ENCODE results near the gene PTPN3.

The PTPN3 gene

DNA sequence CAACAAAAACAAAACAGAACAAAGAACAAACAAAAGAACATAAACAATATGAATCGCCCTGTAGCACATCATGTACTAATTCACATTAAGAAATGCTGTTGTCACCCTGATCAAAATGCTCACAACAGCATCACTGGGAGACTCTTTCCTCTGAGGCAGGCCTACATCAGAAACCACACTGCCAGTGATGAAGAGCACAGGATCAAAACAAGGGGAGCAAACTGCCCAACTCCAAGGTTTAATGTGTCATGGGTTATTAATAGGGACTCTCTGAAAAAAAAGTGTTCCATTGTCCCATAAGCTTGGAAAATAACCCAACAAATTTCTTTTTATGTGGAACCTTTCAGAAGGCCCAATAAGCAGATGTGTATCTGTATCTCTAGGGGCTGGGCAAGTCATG is 74.2 kb downstream of the PTPN3 start:
- DNase-seq (ENCODE audit: low spot score): no peak
- no peaks in the 10 kb centered on the region for H3K9me3 Mint-ChIP-seq
- H3K36me3 Mint-ChIP-seq (ENCODE audit: low read depth): no peaks in the 10 kb centered on the region

DNA sequence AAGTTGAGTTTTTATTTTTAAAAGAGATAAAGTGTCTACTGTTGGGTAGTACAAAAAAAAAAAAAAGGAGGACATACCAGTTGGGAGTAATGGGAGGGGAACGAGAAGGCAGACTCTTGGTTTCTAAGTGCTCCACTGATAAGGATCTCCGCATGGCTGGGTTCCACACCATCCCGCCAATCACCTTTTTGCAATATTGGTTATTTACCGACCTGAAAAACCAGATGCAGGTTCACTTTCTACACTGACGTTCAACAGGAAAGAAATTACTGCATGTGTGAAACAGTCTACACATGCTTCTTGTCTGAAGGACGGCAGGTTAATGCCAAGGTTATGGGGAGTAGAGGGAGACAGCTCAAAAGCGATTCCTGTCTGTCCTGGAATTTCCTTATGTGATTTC is 75.5 kb downstream of the PTPN3 start:
- Mint-ChIP-seq H3K9me3 (no peaks in the 10 kb centered on the region), H3K4me1 (ENCODE audit: low read depth) (peaks cover 4% of the 10 kb centered on the region), H3K27me3 (ENCODE audit: low read depth) (no peaks in the 10 kb centered on the region), H3K27ac (no peak overlapping the region), H3K36me3 (ENCODE audit: low read depth) (no peaks in the 10 kb centered on the region), H3K4me3 (no peak overlapping the region)
- DNase-seq (ENCODE audit: low spot score): no peak

More for the DNA sequence above, 74.2 kb downstream of the PTPN3 start:
- Mint-ChIP-seq H3K27ac (no peak overlapping the region), H3K27me3 (ENCODE audit: low read depth) (peaks cover 7% of the 10 kb centered on the region), H3K4me3 (no peak overlapping the region), H3K4me1 (ENCODE audit: low read depth) (peaks cover under 1% of the 10 kb centered on the region)

GRCh38 chr9:109421026-109421970 is 76.8 kb downstream of the PTPN3 start:
- no peak overlapping the region for H3K4me3 Mint-ChIP-seq
- no peaks in the 10 kb centered on the region for H3K36me3 Mint-ChIP-seq (ENCODE audit: low read depth)
- H3K27ac Mint-ChIP-seq: no peak overlapping the region
- no peaks in the 10 kb centered on the region for H3K27me3 Mint-ChIP-seq (ENCODE audit: low read depth)
- no peaks in the 10 kb centered on the region for H3K9me3 Mint-ChIP-seq
- H3K4me1 Mint-ChIP-seq (ENCODE audit: low read depth): peaks cover 8% of the 10 kb centered on the region
- DNase-seq (ENCODE audit: low spot score): no peak

GRCh38 chr9:109419531-109419930 is 78.6 kb downstream of the PTPN3 start:
- Mint-ChIP-seq H3K4me1 (ENCODE audit: low read depth) (peaks cover 13% of the 10 kb centered on the region), H3K27me3 (ENCODE audit: low read depth) (no peaks in the 10 kb centered on the region), H3K36me3 (ENCODE audit: low read depth) (no peaks in the 10 kb centered on the region), H3K4me3 (no peak overlapping the region), H3K27ac (no peak overlapping the region), H3K9me3 (no peaks in the 10 kb centered on the region)
- no peak for DNase-seq (ENCODE audit: low spot score)

DNA sequence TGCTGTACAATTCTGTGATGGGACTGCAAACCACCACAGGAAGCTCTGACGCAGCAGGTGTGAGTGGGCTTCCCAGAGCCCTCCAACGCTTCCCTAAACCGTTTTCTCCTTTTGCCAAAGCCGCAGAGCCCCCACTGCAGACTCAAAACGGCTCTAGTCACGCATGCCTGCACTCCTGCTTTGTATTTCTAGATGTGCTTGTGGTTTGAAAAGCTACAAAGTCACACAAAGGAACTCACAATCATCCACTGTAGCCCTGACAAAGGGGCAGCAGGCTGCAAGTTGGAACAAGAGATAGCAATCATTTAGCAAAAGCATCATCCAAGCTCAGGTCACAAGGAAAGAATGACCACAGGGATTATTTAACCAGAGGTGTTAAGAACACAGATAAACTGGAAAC is 79.3 kb downstream of the PTPN3 start:
- peak; percentile 35 for DNase-seq (ENCODE audit: low spot score)
- Mint-ChIP-seq H3K27ac (peak overlapping the region; percentile 62), H3K9me3 (no peaks in the 10 kb centered on the region), H3K4me3 (no peak overlapping the region), H3K27me3 (ENCODE audit: low read depth) (no peaks in the 10 kb centered on the region), H3K36me3 (ENCODE audit: low read depth) (no peaks in the 10 kb centered on the region), H3K4me1 (ENCODE audit: low read depth) (peaks cover 15% of the 10 kb centered on the region)

DNA sequence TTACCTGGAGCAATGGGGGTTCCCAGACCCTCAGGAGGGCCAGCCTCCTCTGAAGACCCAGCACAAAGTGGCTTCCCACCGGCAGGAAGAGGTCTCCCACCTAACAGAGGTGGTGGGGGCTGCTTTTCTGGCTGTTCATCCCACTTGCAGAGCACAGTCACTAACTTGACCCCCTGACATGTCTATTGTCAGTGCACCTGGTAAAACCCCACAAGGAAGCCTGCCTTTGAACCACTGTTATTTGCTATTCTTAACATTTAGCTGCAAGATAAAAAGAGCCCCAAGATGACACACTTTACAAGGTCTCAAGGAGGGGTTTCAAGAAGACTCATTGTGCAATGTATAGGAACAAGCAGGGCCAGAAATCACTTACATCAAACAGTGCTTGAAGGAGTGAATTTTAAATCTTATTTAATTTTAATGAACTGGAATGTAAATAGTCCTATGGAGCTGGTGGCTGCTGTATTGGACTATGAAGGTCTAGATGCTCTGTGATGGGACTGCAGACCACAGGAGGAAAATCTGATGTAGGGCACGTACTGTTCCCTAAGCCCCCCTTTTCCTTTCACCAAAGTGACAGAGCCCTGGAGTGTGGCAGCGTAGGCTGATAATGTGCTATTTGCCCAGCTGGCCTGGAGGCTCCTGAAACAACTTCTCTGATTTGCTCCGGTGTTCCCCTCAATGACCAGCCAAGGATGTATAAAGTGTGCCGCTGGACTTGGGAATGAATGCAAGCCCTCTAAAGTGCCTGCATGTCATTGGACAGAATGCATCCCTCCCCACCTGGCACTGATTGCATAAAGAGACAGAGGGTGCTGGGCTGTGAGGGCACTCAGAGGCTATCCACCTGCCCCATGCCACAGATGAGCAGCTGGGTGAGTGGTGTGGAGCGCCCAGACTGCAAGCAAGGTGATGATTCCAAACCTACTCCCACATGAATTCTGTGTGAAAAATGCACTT is 80.2 kb downstream of the PTPN3 start:
- Mint-ChIP-seq H3K36me3 (ENCODE audit: low read depth) (no peaks in the 10 kb centered on the region), H3K9me3 (no peaks in the 10 kb centered on the region), H3K27me3 (ENCODE audit: low read depth) (no peaks in the 10 kb centered on the region), H3K4me1 (ENCODE audit: low read depth) (peaks cover 18% of the 10 kb centered on the region), H3K4me3 (peak overlapping the region; percentile 3), H3K27ac (peak overlapping the region; percentile 76)
- no peak for DNase-seq (ENCODE audit: low spot score)

DNA sequence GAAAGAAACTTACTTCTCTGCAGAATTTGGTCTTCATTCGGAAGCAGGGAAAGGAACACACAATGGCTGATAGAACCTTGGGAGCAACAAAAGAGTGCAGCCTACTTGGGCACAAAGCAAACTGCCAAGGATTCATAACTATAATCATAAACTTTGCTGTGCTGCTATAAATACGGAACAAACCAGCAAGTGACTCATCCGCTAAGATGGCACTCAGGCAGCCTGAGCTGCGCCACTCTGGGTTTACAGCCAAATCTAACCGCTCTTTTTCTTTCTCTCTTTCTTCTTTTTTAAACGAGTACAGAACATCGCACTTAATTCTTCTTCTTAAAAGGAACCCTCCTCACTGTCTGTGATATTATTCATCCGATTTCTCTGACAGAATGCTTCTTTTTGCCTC is 81.1 kb downstream of the PTPN3 start:
- no peaks in the 10 kb centered on the region for H3K27me3 Mint-ChIP-seq (ENCODE audit: low read depth)
- H3K36me3 Mint-ChIP-seq (ENCODE audit: low read depth): no peaks in the 10 kb centered on the region
- DNase-seq (ENCODE audit: low spot score): no peak
- peak overlapping the region; percentile 18 for H3K4me3 Mint-ChIP-seq
- no peaks in the 10 kb centered on the region for H3K9me3 Mint-ChIP-seq
- peak overlapping the region; percentile 76 for H3K27ac Mint-ChIP-seq
- peaks cover 19% of the 10 kb centered on the region for H3K4me1 Mint-ChIP-seq (ENCODE audit: low read depth)

- H3K4me1 Mint-ChIP-seq (ENCODE audit: low read depth): peaks cover 26% of the 10 kb centered on the region
- H3K4me3 Mint-ChIP-seq: peak overlapping the region; percentile 9
- H3K27me3 Mint-ChIP-seq (ENCODE audit: low read depth): no peaks in the 10 kb centered on the region
- no peaks in the 10 kb centered on the region for H3K36me3 Mint-ChIP-seq (ENCODE audit: low read depth)
- H3K27ac Mint-ChIP-seq: no peak overlapping the region
- H3K9me3 Mint-ChIP-seq: no peaks in the 10 kb centered on the region
- peak; percentile 44 for DNase-seq (ENCODE audit: low spot score)
Measured at GRCh38 chr9:109416135-109416706, 81.9 kb downstream of the PTPN3 start.

- Mint-ChIP-seq H3K27me3 (ENCODE audit: low read depth) (no peaks in the 10 kb centered on the region), H3K4me3 (no peak overlapping the region), H3K27ac (no peak overlapping the region), H3K36me3 (ENCODE audit: low read depth) (no peaks in the 10 kb centered on the region), H3K4me1 (ENCODE audit: low read depth) (peaks cover 32% of the 10 kb centered on the region), H3K9me3 (no peaks in the 10 kb centered on the region)
- DNase-seq (ENCODE audit: low spot score): no peak
Measured at GRCh38 chr9:109414125-109414785, 83.9 kb downstream of the PTPN3 start.

DNA sequence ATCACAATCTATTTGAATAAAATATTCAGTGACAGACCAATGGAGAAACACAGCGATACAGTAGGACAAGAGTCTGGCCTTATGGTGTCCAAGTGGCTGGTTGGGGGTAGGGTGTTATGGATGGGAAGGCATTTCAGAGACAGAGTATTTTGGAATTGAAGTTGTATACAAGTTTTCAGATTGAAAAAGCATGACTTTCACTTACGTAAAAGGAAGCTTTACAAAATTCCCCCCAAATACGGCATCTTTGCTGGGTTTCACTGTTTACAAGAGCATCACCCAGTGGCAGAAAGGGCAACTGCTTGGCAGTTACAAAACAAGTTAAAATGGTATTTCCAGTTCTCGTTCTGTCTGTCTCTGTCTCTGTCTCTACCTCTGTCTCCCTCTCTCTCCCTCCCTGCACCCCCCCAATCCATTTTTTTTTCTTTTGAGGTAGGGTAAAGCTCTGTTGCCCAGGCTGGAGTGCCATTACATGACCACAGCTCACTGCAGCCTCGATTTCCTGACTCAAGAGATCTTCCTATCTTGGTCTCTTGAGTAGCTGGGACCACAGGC is 86.2 kb downstream of the PTPN3 start:
- Mint-ChIP-seq H3K36me3 (ENCODE audit: low read depth) (no peaks in the 10 kb centered on the region), H3K4me1 (ENCODE audit: low read depth) (peaks cover 25% of the 10 kb centered on the region), H3K4me3 (peak overlapping the region; percentile 1), H3K9me3 (no peaks in the 10 kb centered on the region), H3K27me3 (ENCODE audit: low read depth) (no peaks in the 10 kb centered on the region), H3K27ac (peak overlapping the region; percentile 67)
- peak; percentile 39 for DNase-seq (ENCODE audit: low spot score)

DNA sequence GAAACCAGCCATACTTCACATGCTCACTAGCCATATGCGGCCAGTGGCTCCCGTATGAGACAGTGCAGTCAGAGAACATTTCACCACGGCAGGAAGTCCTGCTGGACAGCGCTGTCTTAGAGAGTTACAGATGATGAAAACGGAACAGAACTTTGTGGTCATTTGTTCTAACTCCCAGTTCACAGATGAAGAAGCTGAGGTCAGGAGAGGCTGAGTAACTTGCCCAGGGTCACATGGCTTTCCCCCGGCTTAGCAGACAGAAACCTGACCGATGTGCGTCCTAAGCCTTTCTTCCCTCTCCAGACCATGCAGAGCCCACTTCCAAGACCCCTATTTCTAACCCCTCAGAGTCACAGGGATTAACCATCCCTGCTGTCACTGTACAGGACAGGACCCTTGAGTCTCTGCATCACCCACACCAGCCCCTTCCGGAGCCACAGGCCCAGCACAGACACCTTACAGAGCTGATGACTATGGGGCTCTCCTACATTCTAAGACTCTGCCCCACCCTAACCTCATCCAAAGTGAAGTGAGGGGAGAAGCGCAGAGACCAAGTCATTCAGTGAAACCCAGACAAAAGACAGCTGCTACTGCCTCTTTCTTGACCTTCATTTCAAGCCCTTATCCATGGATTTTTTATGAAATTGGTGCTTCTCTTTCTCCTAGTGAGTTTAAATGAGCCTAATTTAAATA is 86.9 kb downstream of the PTPN3 start:
- Mint-ChIP-seq H3K27me3 (ENCODE audit: low read depth) (no peaks in the 10 kb centered on the region), H3K27ac (peak overlapping the region; percentile 67), H3K36me3 (ENCODE audit: low read depth) (no peaks in the 10 kb centered on the region), H3K9me3 (no peaks in the 10 kb centered on the region), H3K4me3 (peak overlapping the region; percentile 39), H3K4me1 (ENCODE audit: low read depth) (peaks cover 25% of the 10 kb centered on the region)
- peak; percentile 61 for DNase-seq (ENCODE audit: low spot score)

GRCh38 chr9:109409773-109410397 is 88.2 kb downstream of the PTPN3 start:
- no peaks in the 10 kb centered on the region for H3K9me3 Mint-ChIP-seq
- H3K4me1 Mint-ChIP-seq (ENCODE audit: low read depth): peaks cover 20% of the 10 kb centered on the region
- DNase-seq (ENCODE audit: low spot score): peak; percentile 69
- H3K36me3 Mint-ChIP-seq (ENCODE audit: low read depth): no peaks in the 10 kb centered on the region
- H3K4me3 Mint-ChIP-seq: peak overlapping the region; percentile 39
- H3K27me3 Mint-ChIP-seq (ENCODE audit: low read depth): no peaks in the 10 kb centered on the region
- peak overlapping the region; percentile 35 for H3K27ac Mint-ChIP-seq
